H1 (cell line): ENCODE data around the gene OR52M1. TPM values are rescaled to one million over a fixed set of nuclear protein-coding genes. Genes with fewer than 3 reads are reported as not detected.

ENCODE experiments used
- CHD2 ChIP-seq: IDR thresholded peaks from 2 replicates; pipeline ENCODE4 v1.6.1; 2012; ENCODE audit warnings: low read length, improper control_type of control experiment
- CTCF ChIP-seq, 3 experiments: IDR thresholded peaks; 1 replicate in 2 of 3; 2 replicates in 1 of 3; pipeline versions ENCODE4 v1.5.1 to v1.6.1; 2011; ENCODE audit warnings: low read length in 3 of 3, mild to moderate bottlenecking in 3 of 3, inconsistent platforms in 2 of 3, low read depth in 1 of 3, moderate library complexity in 1 of 3; ENCODE audit not compliant: insufficient read depth in 1 of 3; ENCODE audit errors: control extremely low read depth in 1 of 3
- RNF2 ChIP-seq: fragments of 200-900, 300-1000 bp; sonication (generic); IDR thresholded peaks from 2 replicates; pipeline ENCODE4 v1.7.1; 2016; ENCODE audit warnings: borderline replicate concordance, low read depth, mild to moderate bottlenecking, antibody characterized with exemption, low read length; ENCODE audit not compliant: poor library complexity, severe bottlenecking; ENCODE audit errors: missing control alignments
- TBP ChIP-seq: IDR thresholded peaks from 2 replicates; pipeline ENCODE4 v1.6.1; 2011; ENCODE audit warnings: low read depth, low read length, improper control_type of control experiment
- USF2 ChIP-seq: IDR thresholded peaks from 2 replicates; pipeline ENCODE4 v1.6.1; 2011; ENCODE audit warnings: low read length, improper control_type of control experiment
- ZNF274 ChIP-seq: IDR thresholded peaks from 2 replicates; pipeline ENCODE4 v1.7.0; 2012; ENCODE audit warnings: low read length, borderline replicate concordance; ENCODE audit errors: extremely low read depth
- polyA plus RNA-seq, 7 experiments: library from polyadenylated mRNA; depleted of rRNA in 3 of 7; stranded (reverse) in 5 of 7; unstranded in 2 of 7; fragments of >200 nt in 5 of 7; fragments of 200-250 nt in 2 of 7; gene quantifications; 1 replicate in 5 of 7; 2 replicates in 1 of 7; 4 replicates in 1 of 7; pipeline versions ENCODE4 v1.2.1 to v1.2.3, GENCODE V29; 2011 to 2013; ENCODE audit warnings: missing spikeins in 2 of 7, mixed read lengths in 2 of 7
- total RNA-seq: library from RNA; stranded (reverse); fragmentation: NEBNext Ultra II Directional; extraction: Animal tissue kit (Norgen Biotek cat#: 25700); gene quantifications from 2 replicates; pipeline ENCODE4 v1.2.1, GENCODE V29; 2021

OR52M1 gene
- total and polyA plus RNA-seq, 2 of the 8 experiments (the other 6 are each of a cell fraction or from before 2014, with no cell fraction given) = not detected

GRCh38 chr11:4522339-4522738 is 22.7 kb upstream of the OR52M1 start (continued):
- TF ChIP-seq CTCF (IDR thresholded peaks at IDR 0.05; ENCODE audit: control extremely low read depth in 1 of 3, insufficient read depth in 1 of 3, low read depth in 1 of 3, low read length in 3 of 3) (no peak), CHD2 (no peak), ZNF274 (no peak), RNF2 (no peak), USF2 (no peak), TBP (no peak)
